GM18508 (cell line): ENCODE measurements around the gene ELMO1.
A peak's percentile ranks its signal among the peaks of the same experiment; 100 is the strongest.

Experiments used
- ATAC-seq: cut with Tn5 transposase; IDR thresholded peaks from one replicate; pipeline ENCODE4 v1.9.1; 2021; ENCODE audit warnings: moderate number of reproducible peaks; ENCODE audit not compliant: insufficient read depth, unreplicated experiment

Gene ELMO1

DNA sequence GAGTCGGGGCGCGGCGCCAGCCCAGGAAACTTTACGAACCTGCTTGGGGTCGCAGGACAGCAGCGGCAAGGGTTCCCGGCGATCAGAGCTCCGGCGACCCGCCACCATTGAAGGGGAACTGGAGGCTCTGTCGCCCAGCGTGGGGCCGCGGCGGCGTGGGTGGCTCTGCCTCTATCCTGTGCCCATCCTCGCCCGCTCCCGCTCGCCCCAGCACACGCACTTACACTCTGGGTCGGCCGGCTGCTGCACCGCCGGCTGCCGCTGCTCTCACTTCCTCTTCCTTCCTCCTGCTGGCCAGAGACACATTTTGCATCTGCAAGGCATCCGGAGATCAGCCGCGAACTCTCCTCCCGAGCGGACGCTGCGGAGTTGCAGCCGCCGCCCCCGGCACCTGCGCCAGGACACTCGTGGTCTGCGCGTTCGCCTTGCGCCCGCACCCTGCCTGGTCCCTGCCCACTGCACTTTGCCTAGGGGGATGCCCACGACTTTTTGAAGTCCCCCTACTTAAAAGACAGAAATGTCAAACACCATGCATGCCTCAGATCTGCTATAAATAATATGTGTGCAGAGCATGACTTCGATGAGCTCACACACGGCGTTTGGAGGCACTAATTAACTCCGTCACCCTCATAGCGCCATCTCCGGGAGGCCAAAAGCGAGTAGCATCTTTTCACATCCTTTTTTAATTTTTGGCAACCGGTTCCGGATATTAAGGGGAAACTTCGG lies at the start of gene ELMO1:
Gene ELMO1, minus strand, starts transcription at position 229 of the 726 bp plus-strand sequence. CDS start 106,174 bp downstream, outside the sequence.
- peak; percentile 94 for ATAC-seq

- ATAC-seq: no peak
Observed at GRCh38 chr7:37497576-37497975, 48.9 kb upstream of the ELMO1 start.

DNA sequence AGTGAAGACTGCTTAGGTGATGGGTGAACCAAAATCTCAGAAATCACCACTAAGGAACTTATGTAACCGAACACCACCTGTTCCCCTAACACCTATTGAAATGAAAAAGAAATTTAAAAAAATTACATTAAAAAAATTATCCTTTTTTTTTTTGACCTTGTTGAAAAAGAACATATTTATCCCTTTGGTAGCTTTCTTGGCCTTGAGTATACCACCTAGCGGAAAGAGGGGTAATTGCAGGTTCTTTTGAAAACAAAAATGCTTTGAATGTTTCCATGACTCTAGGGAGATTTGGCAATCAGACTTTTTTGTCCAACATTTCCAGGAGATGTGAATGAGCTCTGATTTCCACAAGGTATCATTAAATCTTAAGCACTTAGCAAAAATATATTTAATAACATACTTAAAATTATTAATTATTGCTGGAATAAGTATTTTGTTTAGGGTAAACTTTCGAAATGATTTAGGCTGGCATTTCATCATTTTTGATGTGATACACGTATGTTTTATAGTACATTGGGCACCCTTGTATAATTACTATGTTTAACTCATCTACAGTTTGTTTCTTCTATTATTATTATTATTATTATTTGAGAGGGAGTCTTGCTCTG lies 47.0 kb upstream of the ELMO1 start:
- ATAC-seq: no peak

DNA sequence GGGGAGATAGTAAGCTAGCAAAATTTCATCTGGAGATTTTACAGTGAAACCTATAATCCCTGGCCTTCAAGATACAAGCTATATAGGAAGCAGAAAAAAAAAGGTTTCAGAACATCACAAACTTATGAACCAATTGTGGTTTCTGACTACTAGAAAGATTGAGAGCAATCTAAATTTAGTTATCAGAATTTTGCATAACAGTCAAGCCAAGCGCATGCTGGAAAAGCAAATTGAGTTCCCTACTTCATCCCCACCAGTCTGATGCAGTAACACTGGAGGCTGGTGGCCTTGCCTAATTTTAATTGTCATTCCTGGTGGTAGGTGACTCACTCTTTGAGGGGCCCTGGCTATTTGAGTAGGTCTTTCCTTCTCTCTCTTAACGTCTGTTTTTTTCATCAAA lies 46.3 kb upstream of the ELMO1 start:
- ATAC-seq: no peak

- no peak for ATAC-seq
Observed at GRCh38 chr7:37493810-37494209, 45.1 kb upstream of the ELMO1 start.

DNA sequence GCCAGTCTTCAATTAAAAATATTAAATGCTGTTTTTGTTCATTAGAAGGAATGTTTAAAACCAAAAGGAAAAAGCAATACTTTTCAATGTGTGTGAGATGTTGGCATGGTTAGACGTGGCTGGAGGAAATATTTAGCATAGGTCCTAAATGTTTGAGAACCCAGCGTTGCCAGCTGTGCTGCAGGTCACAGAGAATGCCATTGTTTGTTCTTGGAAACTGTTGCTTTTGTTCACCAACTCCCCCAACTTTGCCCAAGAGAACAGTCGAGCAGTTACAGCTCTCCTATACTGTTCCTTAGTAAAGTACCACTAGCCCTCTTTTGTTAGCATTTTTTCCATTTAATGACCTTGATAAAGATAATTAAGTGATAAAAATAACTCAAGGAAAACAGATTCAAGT lies 44.5 kb upstream of the ELMO1 start:
- ATAC-seq: no peak

- ATAC-seq: no peak
Observed at GRCh38 chr7:37491919-37492694, 43.4 kb upstream of the ELMO1 start.

DNA sequence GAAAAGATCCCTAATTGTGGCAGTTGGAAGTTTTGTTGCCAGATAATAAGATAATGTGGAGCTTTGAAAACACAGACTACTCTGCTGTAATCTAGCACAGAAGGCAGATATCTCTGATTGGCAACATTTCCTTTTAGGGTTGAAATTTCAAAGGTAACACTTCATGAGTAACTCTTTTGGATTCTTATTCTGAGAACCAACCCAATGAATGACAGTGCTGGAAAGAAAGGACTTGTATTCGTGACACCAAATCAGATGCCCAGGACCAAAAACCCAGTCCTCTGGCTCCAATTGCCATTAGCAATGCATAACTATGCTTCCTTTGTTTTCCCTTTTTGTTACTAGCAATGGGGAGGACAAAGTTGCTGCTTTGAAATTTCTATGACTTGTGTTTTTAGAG lies 41.0 kb upstream of the ELMO1 start:
- no peak for ATAC-seq

DNA sequence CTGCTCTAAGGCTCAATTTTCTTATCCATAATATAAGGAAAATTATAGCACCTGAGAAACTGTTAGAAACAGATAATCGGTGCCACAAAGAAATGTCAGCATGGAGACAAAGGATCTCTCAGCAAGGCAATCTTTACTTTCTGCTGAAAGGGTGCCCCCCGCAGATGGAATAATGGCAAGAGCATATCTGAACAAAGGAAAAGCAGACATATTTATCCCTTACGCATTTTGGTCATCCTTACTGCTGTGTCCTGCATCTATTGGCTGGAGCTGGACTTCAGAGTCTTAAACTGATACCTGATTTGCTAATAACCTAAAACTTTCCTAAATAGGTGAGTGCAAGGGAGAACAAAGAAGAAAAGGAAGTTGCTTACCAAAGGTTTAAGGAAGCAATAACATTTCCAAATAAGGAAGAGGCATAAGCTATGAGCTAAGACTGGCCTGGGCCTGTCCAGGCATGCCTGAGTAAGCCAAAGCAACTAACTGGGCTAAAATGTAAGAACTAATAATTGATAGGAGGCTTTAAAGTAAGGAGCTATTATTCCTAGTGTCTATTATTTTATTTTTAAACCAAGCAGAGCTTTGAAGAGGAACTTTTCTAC lies 39.6 kb upstream of the ELMO1 start:
- no peak for ATAC-seq

DNA sequence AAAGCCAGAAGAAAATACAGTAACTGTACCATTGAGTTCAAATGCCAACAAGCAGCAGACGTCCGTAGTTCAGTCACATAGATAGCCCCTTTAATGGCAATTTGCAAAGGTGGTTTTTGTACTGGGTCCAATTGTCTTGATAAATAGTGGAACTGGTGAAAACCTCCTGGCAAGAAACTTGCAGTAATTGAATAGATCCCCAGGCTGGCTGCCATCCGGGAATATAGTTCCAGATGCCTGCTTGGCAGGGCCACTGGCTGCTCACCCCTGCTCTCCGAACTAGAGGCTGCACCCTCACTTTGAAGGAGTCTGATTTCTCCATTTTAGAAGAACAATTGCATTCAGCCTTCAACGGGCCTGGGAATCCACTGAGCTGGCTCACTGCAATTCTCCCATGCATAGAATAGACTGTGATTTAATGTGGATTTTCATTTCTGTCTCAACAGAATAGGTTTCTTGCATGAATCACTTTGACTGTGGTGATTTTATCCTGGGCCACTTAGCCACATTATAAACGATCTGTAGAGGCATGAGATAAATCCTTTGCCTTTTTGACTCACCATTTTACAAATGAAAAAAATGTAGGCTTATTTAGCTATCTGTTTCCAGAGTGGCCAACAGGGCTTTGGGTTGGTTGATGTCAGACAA lies 35.9 kb upstream of the ELMO1 start:
- ATAC-seq: no peak

- ATAC-seq: no peak
Observed at GRCh38 chr7:37483627-37484026, 35.0 kb upstream of the ELMO1 start.

GRCh38 chr7:37482953-37483352 lies 34.3 kb upstream of the ELMO1 start:
- no peak for ATAC-seq

GRCh38 chr7:37482505-37482904 lies 33.8 kb upstream of the ELMO1 start:
- no peak for ATAC-seq

DNA sequence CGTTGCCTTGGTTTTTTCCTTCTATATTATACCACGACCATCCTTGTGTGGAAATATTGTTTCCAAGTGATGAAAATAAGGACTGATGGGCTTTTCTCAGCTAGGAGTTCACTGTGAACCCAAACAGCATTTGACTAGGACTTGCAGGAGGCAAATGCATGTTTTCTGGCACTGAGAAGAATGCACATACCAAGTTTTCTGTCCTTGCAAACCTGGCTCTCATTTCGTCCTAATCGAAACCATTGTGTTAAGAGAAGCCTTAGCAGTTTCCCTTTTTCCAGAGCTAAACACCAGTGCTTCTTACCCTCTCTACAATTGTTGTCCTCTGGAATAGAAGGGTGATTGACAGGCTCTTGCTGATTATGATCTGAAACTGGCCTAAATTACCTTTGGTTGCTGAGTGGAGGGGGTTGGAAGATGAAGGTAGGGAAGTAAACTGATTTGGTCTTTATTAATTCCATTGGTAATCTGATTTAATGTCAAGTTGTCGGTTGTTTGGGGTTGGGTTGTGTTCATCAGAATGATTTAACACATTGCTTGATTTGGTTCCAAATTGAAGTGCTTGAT lies 33.1 kb upstream of the ELMO1 start:
- no peak for ATAC-seq

DNA sequence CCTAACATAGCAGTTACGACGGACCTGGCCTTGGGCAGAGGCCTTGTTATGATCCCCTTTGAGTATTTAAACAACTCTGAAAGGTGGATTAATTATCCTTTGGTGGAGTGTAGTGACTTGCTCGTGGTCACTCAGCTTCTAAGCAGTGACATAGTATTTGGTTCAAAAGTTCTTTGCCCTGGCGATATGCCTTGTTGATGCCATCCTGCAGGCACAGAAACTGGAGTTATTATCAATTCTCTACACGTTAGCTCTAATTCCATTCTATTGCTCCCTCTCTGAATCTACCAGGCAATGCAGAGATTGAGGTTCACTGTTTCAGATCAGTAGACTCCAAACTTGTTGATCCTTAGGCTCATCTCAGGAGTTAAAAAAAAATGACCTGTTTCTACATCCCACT lies 32.5 kb upstream of the ELMO1 start:
- no peak for ATAC-seq

GRCh38 chr7:37480041-37481031 lies 31.7 kb upstream of the ELMO1 start:
- ATAC-seq: no peak

DNA sequence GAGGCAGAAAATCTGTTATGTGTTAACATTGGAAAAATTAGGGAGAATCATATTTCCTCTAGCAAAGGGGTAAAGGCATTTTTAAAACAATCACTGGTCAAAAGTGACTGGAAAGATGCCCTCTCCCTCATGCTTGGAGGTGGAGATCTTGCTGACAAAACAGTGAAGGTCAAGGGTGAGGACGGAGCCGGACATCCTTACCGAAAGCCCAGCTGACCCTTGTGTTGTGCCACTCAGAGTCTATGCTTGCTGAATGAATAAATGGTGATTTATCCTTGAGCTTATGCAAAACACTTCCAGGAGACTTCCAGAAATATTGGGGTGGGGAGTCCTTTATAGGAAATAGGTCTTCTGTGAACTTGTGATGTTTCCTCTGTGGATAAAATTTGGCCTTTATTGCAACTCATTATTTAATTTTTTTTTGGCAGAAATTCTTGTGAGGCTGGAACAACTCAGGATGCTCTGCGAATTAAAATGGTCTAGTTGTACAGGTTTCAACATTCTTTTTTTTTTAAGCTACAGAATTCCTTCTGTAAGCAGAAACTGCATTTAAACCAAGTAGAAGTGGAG lies 28.3 kb upstream of the ELMO1 start:
- no peak for ATAC-seq

DNA sequence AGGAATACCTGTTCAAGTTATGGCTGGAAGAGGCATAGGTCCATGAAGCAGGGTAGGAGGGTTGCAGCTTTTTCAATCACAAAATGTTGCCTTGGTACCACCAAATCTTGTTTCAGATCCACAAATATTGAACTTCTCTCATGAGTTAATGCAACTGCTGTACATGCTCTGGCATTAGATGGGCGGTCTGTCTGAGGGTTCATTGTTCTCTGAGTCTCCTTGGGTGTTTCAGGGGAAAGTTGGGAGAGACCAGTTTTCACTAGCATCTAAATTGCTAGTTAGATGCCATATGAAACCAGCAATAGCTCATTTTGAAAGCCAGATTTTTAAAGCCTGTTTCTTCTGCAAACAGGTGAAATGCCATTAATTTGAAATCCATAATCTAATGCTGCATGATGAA lies 27.8 kb upstream of the ELMO1 start:
- ATAC-seq: no peak

GRCh38 chr7:37475646-37476045 lies 27.0 kb upstream of the ELMO1 start:
- ATAC-seq: no peak
